NCI-H2081 treated with DMSO at 0.1 percent for 48 hours (cell line): ENCODE data around the gene ABO.
"Not testable (repeated sequence)": the region's sequence is repeated elsewhere in the genome, so short reads cannot be mapped to it uniquely, and the experiment has no call there.

Experiments
- DNase-seq: peaks from one replicate; lab custom pipeline; 2025; lab: John Stamatoyannopoulos, UW

ABO gene

GRCh38 chr9:133263557-133263956 lies 11.4 kb downstream of the ABO start:
- no peak for DNase-seq

GRCh38 chr9:133262226-133262625 lies 12.8 kb downstream of the ABO start:
- no peak for DNase-seq

GRCh38 chr9:133261753-133262120 lies 13.3 kb downstream of the ABO start:
- DNase-seq = no peak

GRCh38 chr9:133261103-133261752 lies 13.8 kb downstream of the ABO start:
- no peak for DNase-seq

GRCh38 chr9:133260334-133261102 lies 14.5 kb downstream of the ABO start:
- DNase-seq = no peak

- no peak for DNase-seq
Observed at GRCh38 chr9:133258061-133259015, 16.7 kb downstream of the ABO start.

- no peak for DNase-seq
Observed at GRCh38 chr9:133257465-133257956, 17.5 kb downstream of the ABO start.

- DNase-seq = no peak
Observed at GRCh38 chr9:133256686-133257091, 18.3 kb downstream of the ABO start.

GRCh38 chr9:133256136-133256461 lies 18.9 kb downstream of the ABO start:
- DNase-seq = no peak

- DNase-seq = no peak
Observed at GRCh38 chr9:133255371-133256135, 19.4 kb downstream of the ABO start.

GRCh38 chr9:133254471-133254870 lies 20.5 kb downstream of the ABO start:
- no peak for DNase-seq

GRCh38 chr9:133253268-133253667 lies 21.7 kb downstream of the ABO start:
- DNase-seq = no peak

GRCh38 chr9:133252301-133253020 lies 22.5 kb downstream of the ABO start:
- no peak for DNase-seq

- DNase-seq = no peak
Observed at GRCh38 chr9:133251773-133252172, 23.2 kb downstream of the ABO start.

GRCh38 chr9:133251221-133251620 lies 23.8 kb downstream of the ABO start:
- not testable (repeated sequence) for DNase-seq

GRCh38 chr9:133250741-133251170 lies 24.2 kb downstream of the ABO start:
- DNase-seq = no peak

GRCh38 chr9:133249337-133249736 lies 25.7 kb downstream of the ABO start:
- DNase-seq = no peak

- no peak for DNase-seq
Observed at GRCh38 chr9:133248726-133249295, 26.2 kb downstream of the ABO start.

GRCh38 chr9:133247632-133248031 lies 27.4 kb downstream of the ABO start:
- DNase-seq = no peak

GRCh38 chr9:133246991-133247390 lies 28.0 kb downstream of the ABO start:
- no peak for DNase-seq

- DNase-seq = no peak
Observed at GRCh38 chr9:133246562-133246961, 28.4 kb downstream of the ABO start.
